ENCODE data around the gene CXCL3.

DNA sequence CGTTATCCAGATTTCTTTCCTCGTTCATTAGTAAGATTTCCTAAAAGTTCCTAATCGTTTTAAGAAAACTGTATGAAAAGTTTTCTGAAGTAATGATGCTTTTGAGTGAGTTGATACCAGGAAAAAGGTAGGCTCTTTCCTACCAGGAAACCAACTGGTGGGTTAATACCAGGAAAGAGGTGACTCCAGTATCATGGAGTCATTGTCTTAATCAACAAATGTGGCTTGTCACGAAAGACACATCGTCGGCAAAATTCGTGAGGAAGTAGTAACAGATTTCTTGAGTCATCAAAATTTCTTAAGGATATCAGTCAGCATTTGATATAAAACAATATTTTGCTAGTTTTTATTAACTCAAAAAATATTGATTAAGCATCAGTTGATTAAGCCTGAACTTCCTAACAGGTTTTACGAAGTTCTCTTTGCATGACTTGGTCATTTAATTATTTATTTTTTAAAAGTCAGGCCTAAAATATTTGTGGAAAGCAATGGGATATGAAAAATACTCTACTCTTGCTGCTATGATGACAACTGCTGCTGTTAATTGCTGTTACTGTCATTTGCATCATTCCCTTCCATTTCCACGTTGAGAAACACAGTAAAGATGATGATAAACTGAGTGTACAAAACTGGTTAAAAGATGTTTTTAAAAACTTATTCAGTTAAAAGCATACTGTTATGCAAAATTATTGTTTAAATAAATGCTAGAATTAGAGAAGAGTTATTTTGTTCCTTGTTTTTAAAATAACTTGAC is 47.3 kb downstream of the CXCL3 start:
- TF ChIP-seq CTCF (IDR thresholded peaks at IDR 0.05) (no peak), POLR2AphosphoS5 (IDR thresholded peaks at IDR 0.05; ENCODE audit: low read depth, low read length) (no peak)
- TF ChIP-seq, protein P1, sequence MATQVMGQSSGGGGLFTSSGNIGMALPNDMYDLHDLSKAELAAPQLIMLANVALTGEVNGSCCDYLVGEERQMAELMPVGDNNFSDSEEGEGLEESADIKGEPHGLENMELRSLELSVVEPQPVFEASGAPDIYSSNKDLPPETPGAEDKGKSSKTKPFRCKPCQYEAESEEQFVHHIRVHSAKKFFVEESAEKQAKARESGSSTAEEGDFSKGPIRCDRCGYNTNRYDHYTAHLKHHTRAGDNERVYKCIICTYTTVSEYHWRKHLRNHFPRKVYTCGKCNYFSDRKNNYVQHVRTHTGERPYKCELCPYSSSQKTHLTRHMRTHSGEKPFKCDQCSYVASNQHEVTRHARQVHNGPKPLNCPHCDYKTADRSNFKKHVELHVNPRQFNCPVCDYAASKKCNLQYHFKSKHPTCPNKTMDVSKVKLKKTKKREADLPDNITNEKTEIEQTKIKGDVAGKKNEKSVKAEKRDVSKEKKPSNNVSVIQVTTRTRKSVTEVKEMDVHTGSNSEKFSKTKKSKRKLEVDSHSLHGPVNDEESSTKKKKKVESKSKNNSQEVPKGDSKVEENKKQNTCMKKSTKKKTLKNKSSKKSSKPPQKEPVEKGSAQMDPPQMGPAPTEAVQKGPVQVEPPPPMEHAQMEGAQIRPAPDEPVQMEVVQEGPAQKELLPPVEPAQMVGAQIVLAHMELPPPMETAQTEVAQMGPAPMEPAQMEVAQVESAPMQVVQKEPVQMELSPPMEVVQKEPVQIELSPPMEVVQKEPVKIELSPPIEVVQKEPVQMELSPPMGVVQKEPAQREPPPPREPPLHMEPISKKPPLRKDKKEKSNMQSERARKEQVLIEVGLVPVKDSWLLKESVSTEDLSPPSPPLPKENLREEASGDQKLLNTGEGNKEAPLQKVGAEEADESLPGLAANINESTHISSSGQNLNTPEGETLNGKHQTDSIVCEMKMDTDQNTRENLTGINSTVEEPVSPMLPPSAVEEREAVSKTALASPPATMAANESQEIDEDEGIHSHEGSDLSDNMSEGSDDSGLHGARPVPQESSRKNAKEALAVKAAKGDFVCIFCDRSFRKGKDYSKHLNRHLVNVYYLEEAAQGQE (IDR thresholded peaks at IDR 0.05; ENCODE audit: insufficient read depth in 1 of 2, low read depth in 2 of 2, low read length in 1 of 2): no peak

All from Panc1 (cell line).